HCT116 (cell line): ENCODE measurements around the gene MAP3K9. TPM values are rescaled to one million over a fixed set of nuclear protein-coding genes. Genes with fewer than 3 reads are reported as not detected.

Experiments
- ATAC-seq: fragments of 200-7000 bp; cut with Tn5 transposase; 2 replicates; pipeline ENCODE4 v1.9.1; 2020; ENCODE audit warnings: mild to moderate bottlenecking, moderate library complexity
- BruUV-seq: library from RNA; stranded (reverse); fragments of 400-500 nt; replicated peaks from 2 replicates; lab custom pipeline; 2021; lab: Mats Ljungman, UMichigan
- CTCF ChIA-PET: fragments of 300-600 bp; sonication (Branson Sonifier 250); formaldehyde crosslinking; loops from one replicate; lab custom pipeline; 2021; ENCODE audit warnings: antibody characterized with exemption; lab: Charles Lee
- POLR2A ChIA-PET: fragments of 300-600, 350-600 bp; sonication (Branson Sonifier 250); formaldehyde crosslinking; loops from one replicate; lab custom pipeline; 2021; ENCODE audit warnings: antibody characterized with exemption; lab: Charles Lee
- RAD21 ChIA-PET, 2 experiments: fragments of 300-600 bp; sonication (Branson Sonifier 250); formaldehyde crosslinking; loops; one replicate each; lab custom pipeline; 2023; ENCODE audit warnings: low total read pairs in 2 of 2; ENCODE audit not compliant: uncharacterized antibody in 2 of 2, unreplicated experiment in 2 of 2, low non-redundant PET in 1 of 2; lab: Charles Lee
- DNase-seq: peaks from one replicate; pipeline ENCODE4 v3.0.0-alpha.2; 2010; ENCODE audit warnings: low read depth, low spot score
- H2AFZ ChIP-seq: fragments of 200-600 bp; shearing (Covaris generic), sonication (generic); 2 replicates; pipeline ENCODE4 v1.6.1; 2017; ENCODE audit warnings: low read depth, mixed run types, mixed read lengths, antibody characterized with exemption, low read length; ENCODE audit not compliant: poor library complexity, severe bottlenecking
- H3K27ac ChIP-seq: 2 replicates; pipeline ENCODE4 v1.5.1; 2012; ENCODE audit warnings: low read depth, low read length
- H3K27me3 ChIP-seq: fragments of 200-600 bp; sonication (generic); 2 replicates; pipeline ENCODE4 v1.6.1; 2016; ENCODE audit warnings: mixed run types, low read length, mixed read lengths; ENCODE audit not compliant: insufficient read depth
- H3K36me3 ChIP-seq, 2 experiments: fragments of 200-500 bp in 1 of 2; fragments of 200-600 bp in 1 of 2; sonication (Bioruptor generic) in 1 of 2; sonication (generic) in 1 of 2; 2 replicates each; pipeline versions ENCODE4 v1.5.1 to v1.6.1; 2014 to 2016; ENCODE audit warnings: low read length in 2 of 2, inconsistent platforms in 1 of 2, mixed read lengths in 1 of 2, mixed run types in 1 of 2; ENCODE audit not compliant: insufficient read depth in 2 of 2, control insufficient read depth in 1 of 2
- H3K4me1 ChIP-seq, 2 experiments: fragments of 200-600 bp in 1 of 2; sonication (generic) in 1 of 2; 2 replicates each; pipeline versions ENCODE4 v1.5.1 to v1.6.1; 2012 to 2017; ENCODE audit warnings: low read length in 2 of 2, inconsistent platforms in 1 of 2, mild to moderate bottlenecking in 1 of 2, mixed read lengths in 1 of 2, mixed run types in 1 of 2, moderate library complexity in 1 of 2; ENCODE audit not compliant: insufficient read depth in 2 of 2, control insufficient read depth in 1 of 2
- H3K4me2 ChIP-seq: fragments of 200-600 bp; sonication (generic); 2 replicates; pipeline ENCODE4 v1.6.1; 2017; ENCODE audit warnings: mixed run types, low read length, mixed read lengths
- H3K4me3 ChIP-seq, 2 experiments: fragments of 200-600 bp in 1 of 2; sonication (generic) in 1 of 2; replicated peaks in 1 of 2; 2 replicates each; pipeline ENCODE4 v1.5.1; 2011 to 2016; ENCODE audit warnings: low read length in 2 of 2, control low read depth in 1 of 2, low read depth in 1 of 2, mild to moderate bottlenecking in 1 of 2, mixed read lengths in 1 of 2, mixed run types in 1 of 2
- H3K79me2 ChIP-seq: fragments of 200-600 bp; sonication (generic); 2 replicates; pipeline ENCODE4 v1.6.1; 2017; ENCODE audit warnings: mild to moderate bottlenecking, mixed run types, low read length, moderate library complexity, mixed read lengths; ENCODE audit not compliant: insufficient read depth
- H3K9ac ChIP-seq: fragments of 200-600 bp; sonication (generic); 2 replicates; pipeline ENCODE4 v1.6.1; 2016; ENCODE audit warnings: low read length, mixed read lengths
- H3K9me2 ChIP-seq: fragments of 200-600 bp; sonication (generic), shearing (Covaris generic); 2 replicates; pipeline ENCODE4 v1.6.1; 2017; ENCODE audit warnings: mixed run types, mild to moderate bottlenecking, moderate library complexity; ENCODE audit not compliant: insufficient read depth
- H3K9me3 ChIP-seq, 2 experiments: fragments of 200-500 bp in 1 of 2; fragments of 200-600 bp in 1 of 2; sonication (Bioruptor generic) in 1 of 2; sonication (generic) in 1 of 2; 2 replicates each; pipeline ENCODE4 v1.6.1; 2014 to 2017; ENCODE audit warnings: low read length in 2 of 2, mixed read lengths in 2 of 2, inconsistent platforms in 1 of 2, low read depth in 1 of 2, mild to moderate bottlenecking in 1 of 2, mixed run types in 1 of 2, moderate library complexity in 1 of 2; ENCODE audit not compliant: control insufficient read depth in 1 of 2, insufficient read depth in 1 of 2
- H4K20me1 ChIP-seq: fragments of 200-600 bp; sonication (generic), shearing (Covaris generic); 2 replicates; pipeline ENCODE4 v1.6.1; 2017; ENCODE audit warnings: mixed run types, mild to moderate bottlenecking, moderate library complexity; ENCODE audit not compliant: insufficient read depth
- CBX3 ChIP-seq: IDR thresholded peaks from 2 replicates; pipeline ENCODE4 v1.6.1; 2012; ENCODE audit warnings: low read depth
- CEBPB ChIP-seq: IDR thresholded peaks from 2 replicates; pipeline ENCODE4 v1.6.1; 2012; ENCODE audit warnings: low read depth
- ELF1 ChIP-seq: IDR thresholded peaks from 2 replicates; pipeline ENCODE4 v1.6.1; 2012; ENCODE audit warnings: low read depth, borderline replicate concordance
- FOSL1 ChIP-seq: IDR thresholded peaks from 2 replicates; pipeline ENCODE4 v1.6.1; 2012; ENCODE audit warnings: low read depth
- POLR2A ChIP-seq: IDR thresholded peaks from 2 replicates; pipeline ENCODE4 v1.7.0; 2011; ENCODE audit warnings: borderline replicate concordance; ENCODE audit not compliant: insufficient read depth, insufficient read length; ENCODE audit errors: extremely low read depth
- POLR2AphosphoS5 ChIP-seq: IDR thresholded peaks from 2 replicates; pipeline ENCODE4 v1.6.1; 2011; ENCODE audit warnings: mild to moderate bottlenecking, low read depth, low read length, moderate library complexity
- RAD21 ChIP-seq: IDR thresholded peaks from 2 replicates; pipeline ENCODE4 v1.6.1; 2012; ENCODE audit warnings: low read depth, mild to moderate bottlenecking
- SIN3A ChIP-seq: IDR thresholded peaks from 2 replicates; pipeline ENCODE4 v1.6.1; 2012; ENCODE audit warnings: low read depth
- SRF ChIP-seq: IDR thresholded peaks from 2 replicates; pipeline ENCODE4 v1.6.1; 2012; ENCODE audit warnings: low read depth
- YY1 ChIP-seq: IDR thresholded peaks from 2 replicates; pipeline ENCODE4 v1.6.1; 2011; ENCODE audit warnings: low read length, low read depth, moderate library complexity, mild to moderate bottlenecking; ENCODE audit not compliant: insufficient replicate concordance; ENCODE audit errors: extremely low read depth
- ZNF274 ChIP-seq: fragments of 200-500 bp; sonication (Bioruptor generic); IDR thresholded peaks from 2 replicates; pipeline ENCODE4 v1.6.1; 2014; ENCODE audit warnings: mild to moderate bottlenecking, low read depth, low read length, inconsistent platforms
- intact Hi-C: fragments of 100-400 bp; cut with micrococcal nuclease; formaldehyde crosslinking; loops from 2 replicates; pipeline ENCODE4 v1.10.0; 2022
- total RNA-seq: library from RNA; stranded (reverse); gene quantifications from one replicate; pipeline ENCODE4 v1.2.1, GENCODE V29; 2021; ENCODE audit not compliant: unreplicated experiment
- TF ChIP-seq, protein P1 (sequence below): IDR thresholded peaks from 2 replicates; pipeline ENCODE4 v1.6.1; 2012
- TF ChIP-seq, protein P2 (sequence below), 3 experiments: fragments of 200-600 bp in 1 of 3; sonication (generic) in 1 of 3; IDR thresholded peaks in 2 of 3; conservative IDR thresholded peaks in 1 of 3; 2 replicates each; pipeline ENCODE4 v1.5.1; 2012 to 2017; ENCODE audit warnings: low read depth in 2 of 3, low read length in 2 of 3, antibody characterized with exemption in 1 of 3, borderline replicate concordance in 1 of 3, control low read depth in 1 of 3, mild to moderate bottlenecking in 1 of 3, mixed read lengths in 1 of 3, mixed run types in 1 of 3, moderate library complexity in 1 of 3; ENCODE audit not compliant: insufficient read depth in 1 of 3

Gene MAP3K9
- total RNA-seq, 1 experiment from 2014 or later, result 11.7 TPM

DNA sequence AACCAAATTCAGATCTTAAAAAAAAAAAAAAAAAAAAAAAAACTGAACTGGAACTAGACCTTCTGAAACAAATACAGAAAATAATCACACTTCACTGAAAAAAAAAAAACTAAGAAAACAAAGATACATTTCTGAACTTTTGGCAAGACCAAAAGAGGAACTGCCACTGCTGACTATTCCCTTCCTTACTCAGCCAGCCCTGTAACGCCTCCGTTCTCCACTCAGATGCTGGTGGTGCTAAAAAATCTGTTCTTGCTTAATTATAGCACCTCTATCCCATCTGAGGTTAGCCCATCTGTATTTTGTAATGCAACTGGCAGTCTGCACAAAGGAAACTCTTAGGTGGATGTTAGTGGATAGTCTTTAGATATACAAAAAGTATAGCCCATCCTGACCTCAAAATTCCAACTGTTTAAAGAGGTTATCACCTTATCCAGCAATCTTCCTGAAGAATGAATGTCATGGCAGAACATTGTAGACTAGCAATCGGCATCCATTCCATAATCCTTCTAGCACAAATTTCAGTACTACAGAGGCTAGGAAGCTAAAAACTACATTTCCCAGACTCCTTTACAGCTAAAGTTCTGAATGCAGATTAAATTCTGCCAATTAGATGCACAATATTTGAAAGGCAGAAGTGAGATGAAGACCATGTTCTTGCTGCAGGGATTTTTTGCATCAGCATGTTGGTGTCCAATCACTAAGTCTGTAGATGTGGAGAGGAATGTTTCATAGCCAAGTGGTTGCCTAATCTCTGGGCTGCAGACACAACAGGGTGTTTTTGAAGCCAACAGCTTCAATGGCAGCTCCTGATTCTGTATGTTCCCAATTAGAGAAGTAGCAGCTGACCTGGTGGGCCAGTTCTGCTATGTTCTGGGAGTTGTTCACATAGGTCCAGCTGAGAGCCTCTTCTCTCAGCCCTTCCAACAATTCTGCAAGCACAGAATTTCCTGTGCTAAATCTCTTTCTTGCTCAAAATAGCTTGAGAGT is 5.7 kb downstream of the MAP3K9 start:
- DNase-seq (no peak), ATAC-seq (no peak)
- Histone ChIP-seq H3K4me1 (peaks cover 2 to 7% of the 10 kb centered on the region in 2 experiments; a peak in 2 of 4 replicates), H3K9me2 (no peaks in the 10 kb centered on the region), H3K9ac (no peak overlapping the region), H3K27me3 (no peaks in the 10 kb centered on the region), H3K4me2 (no peak overlapping the region), H3K4me3 (no peak overlapping the region), H2AFZ (no peak overlapping the region), H4K20me1 (no peaks in the 10 kb centered on the region), H3K79me2 (peaks cover 76% of the 10 kb centered on the region), H3K27ac (no peak overlapping the region), H3K9me3 (no peaks in the 10 kb centered on the region), H3K36me3 (peaks cover 5 to 9% of the 10 kb centered on the region in 2 experiments; a peak in 3 of 4 replicates)
- intact Hi-C loops, result no loop called here
- POLR2A ChIA-PET, result no interaction called here
- RAD21 ChIA-PET, result no interaction called here
- CTCF ChIA-PET, result interaction anchor here (1.3 kb wide), 1 partner anchor 14 kb away, joined by 5 read pairs; no protein-coding TSS in a partner anchor
- TF ChIP-seq POLR2AphosphoS5, result no peak
- TF ChIP-seq, protein P1, sequence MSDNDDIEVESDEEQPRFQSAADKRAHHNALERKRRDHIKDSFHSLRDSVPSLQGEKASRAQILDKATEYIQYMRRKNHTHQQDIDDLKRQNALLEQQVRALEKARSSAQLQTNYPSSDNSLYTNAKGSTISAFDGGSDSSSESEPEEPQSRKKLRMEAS, result no peak
- no peak for TF ChIP-seq ELF1
- TF ChIP-seq POLR2A, result no peak
- no peak for TF ChIP-seq FOSL1
- no peak for TF ChIP-seq SRF
- TF ChIP-seq SIN3A, result no peak
- TF ChIP-seq YY1, result no peak
- no peak for TF ChIP-seq CEBPB
- no TSS peak for BruUV-seq

DNA sequence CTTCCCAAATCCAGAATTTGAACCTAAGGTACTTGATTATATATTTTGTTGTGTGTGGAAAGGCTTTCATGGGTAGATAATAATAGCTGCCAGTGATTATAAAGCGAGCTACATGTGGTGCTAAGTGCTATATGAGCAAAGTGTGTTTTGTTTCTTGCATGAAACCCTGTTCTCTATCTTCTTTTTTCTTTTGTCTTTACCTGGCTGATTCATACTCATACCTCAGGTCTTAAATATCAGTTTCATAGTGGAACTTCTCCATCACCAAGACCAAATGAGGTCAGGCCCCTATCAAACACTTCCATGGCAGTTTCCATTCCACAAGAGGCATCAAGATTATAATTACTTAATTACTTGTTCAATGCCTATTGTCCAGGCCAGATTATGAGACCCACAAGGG is 6.9 kb downstream of the MAP3K9 start:
- no peaks in the 10 kb centered on the region for H3K9me2 ChIP-seq
- ChIA-PET POLR2A (no interaction called here), CTCF (no interaction called here), RAD21 (no interaction called here)
- peaks cover 5 to 9% of the 10 kb centered on the region in 2 experiments; a peak in 3 of 4 replicates for H3K36me3 ChIP-seq
- DNase-seq (no peak), ATAC-seq (no peak)
- H3K9me3 ChIP-seq, result no peaks in the 10 kb centered on the region
- H3K4me2 ChIP-seq, result no peak overlapping the region
- H3K9ac ChIP-seq, result no peak overlapping the region
- H3K79me2 ChIP-seq, result peaks cover 72% of the 10 kb centered on the region
- TF ChIP-seq, protein P2, sequence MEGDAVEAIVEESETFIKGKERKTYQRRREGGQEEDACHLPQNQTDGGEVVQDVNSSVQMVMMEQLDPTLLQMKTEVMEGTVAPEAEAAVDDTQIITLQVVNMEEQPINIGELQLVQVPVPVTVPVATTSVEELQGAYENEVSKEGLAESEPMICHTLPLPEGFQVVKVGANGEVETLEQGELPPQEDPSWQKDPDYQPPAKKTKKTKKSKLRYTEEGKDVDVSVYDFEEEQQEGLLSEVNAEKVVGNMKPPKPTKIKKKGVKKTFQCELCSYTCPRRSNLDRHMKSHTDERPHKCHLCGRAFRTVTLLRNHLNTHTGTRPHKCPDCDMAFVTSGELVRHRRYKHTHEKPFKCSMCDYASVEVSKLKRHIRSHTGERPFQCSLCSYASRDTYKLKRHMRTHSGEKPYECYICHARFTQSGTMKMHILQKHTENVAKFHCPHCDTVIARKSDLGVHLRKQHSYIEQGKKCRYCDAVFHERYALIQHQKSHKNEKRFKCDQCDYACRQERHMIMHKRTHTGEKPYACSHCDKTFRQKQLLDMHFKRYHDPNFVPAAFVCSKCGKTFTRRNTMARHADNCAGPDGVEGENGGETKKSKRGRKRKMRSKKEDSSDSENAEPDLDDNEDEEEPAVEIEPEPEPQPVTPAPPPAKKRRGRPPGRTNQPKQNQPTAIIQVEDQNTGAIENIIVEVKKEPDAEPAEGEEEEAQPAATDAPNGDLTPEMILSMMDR (IDR thresholded peaks at IDR 0.05 in 2 of 3, conservative IDR thresholded peaks at IDR 0.05 in 1 of 3; ENCODE audit: borderline replicate concordance in 1 of 3, insufficient read depth in 1 of 3, low read depth in 2 of 3, low read length in 2 of 3), result no peak
- no peak for TF ChIP-seq POLR2A
- TF ChIP-seq CEBPB, result no peak
- no peak for TF ChIP-seq CBX3
- TF ChIP-seq ZNF274, result no peak
- TF ChIP-seq POLR2AphosphoS5, result no peak
- TF ChIP-seq RAD21, result no peak
- H3K4me1 ChIP-seq, result 0 out of 4 replicates have a peak, but pooled peaks cover 0 to 2% of the 10 kb centered on the region in 2 experiments
- no peak overlapping the region for H3K4me3 ChIP-seq
- intact Hi-C loops, result no loop called here
- H3K27me3 ChIP-seq, result no peaks in the 10 kb centered on the region
- no TSS peak for BruUV-seq
- no peak overlapping the region for H3K27ac ChIP-seq
- no peaks in the 10 kb centered on the region for H4K20me1 ChIP-seq
- H2AFZ ChIP-seq, result no peak overlapping the region
